ENCODE results near the gene RMND5A. TPM values are rescaled to one million over a fixed set of nuclear protein-coding genes. Genes with fewer than 3 reads are reported as not detected.

RMND5A gene
- total and polyA plus RNA-seq, 7 donors: 17.7 to 90.8 (median 72.4) TPM

DNA sequence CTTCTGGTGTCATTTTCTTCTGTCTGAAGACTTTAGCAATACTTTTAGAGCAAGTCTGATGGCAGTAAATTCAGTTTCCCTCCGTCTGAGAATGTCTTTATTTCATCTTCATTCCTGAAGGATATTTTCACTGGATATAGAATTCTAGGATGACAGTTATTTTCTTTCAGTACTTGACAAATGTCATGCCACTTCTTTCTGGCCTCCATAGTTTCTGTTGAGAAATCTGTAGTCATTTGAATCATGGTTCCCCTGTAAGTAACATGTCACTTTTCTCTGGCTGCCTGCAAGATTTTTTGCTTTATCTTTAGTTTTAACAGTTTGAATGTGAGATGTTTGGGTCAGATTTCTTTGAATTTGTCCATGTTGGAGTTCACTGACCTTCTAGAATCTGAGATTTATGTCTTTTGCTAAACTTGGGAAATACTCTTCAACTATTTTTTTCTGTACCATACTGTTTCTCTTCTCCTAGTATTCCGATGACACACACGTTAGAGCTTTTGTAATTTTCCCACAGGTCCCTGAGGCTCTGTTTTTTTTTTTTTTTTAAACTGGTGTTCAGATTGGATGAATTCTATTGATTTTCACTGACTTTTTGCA lies 30.2 kb downstream of the RMND5A start:
- Histone ChIP-seq H3K36me3 (ENCODE audit: insufficient read depth in 1 of 2, low read depth in 1 of 2) (peaks cover 8 to 31% of the 10 kb centered on the region in 2 donors), H3K27me3 (ENCODE audit: insufficient read depth in 3 of 3, low read length in 2 of 3) (no peaks in the 10 kb centered on the region), H3K4me3 (no peak overlapping the region), H3K4me1 (peaks cover 39% of the 10 kb centered on the region), H3K27ac (no peak overlapping the region), H3K9me3 (peaks cover 8% of the 10 kb centered on the region)
- DNase-seq: no peak
- 79 to 86% (median 86%) methylated on average over 3 of the region's 3 CpGs for WGBS, 3 donors
- ATAC-seq: no peak
- TF ChIP-seq, protein P1, sequence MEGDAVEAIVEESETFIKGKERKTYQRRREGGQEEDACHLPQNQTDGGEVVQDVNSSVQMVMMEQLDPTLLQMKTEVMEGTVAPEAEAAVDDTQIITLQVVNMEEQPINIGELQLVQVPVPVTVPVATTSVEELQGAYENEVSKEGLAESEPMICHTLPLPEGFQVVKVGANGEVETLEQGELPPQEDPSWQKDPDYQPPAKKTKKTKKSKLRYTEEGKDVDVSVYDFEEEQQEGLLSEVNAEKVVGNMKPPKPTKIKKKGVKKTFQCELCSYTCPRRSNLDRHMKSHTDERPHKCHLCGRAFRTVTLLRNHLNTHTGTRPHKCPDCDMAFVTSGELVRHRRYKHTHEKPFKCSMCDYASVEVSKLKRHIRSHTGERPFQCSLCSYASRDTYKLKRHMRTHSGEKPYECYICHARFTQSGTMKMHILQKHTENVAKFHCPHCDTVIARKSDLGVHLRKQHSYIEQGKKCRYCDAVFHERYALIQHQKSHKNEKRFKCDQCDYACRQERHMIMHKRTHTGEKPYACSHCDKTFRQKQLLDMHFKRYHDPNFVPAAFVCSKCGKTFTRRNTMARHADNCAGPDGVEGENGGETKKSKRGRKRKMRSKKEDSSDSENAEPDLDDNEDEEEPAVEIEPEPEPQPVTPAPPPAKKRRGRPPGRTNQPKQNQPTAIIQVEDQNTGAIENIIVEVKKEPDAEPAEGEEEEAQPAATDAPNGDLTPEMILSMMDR (IDR thresholded peaks at IDR 0.05): no peak
- intact Hi-C loops (cut with DNase I): no loop called here

DNA sequence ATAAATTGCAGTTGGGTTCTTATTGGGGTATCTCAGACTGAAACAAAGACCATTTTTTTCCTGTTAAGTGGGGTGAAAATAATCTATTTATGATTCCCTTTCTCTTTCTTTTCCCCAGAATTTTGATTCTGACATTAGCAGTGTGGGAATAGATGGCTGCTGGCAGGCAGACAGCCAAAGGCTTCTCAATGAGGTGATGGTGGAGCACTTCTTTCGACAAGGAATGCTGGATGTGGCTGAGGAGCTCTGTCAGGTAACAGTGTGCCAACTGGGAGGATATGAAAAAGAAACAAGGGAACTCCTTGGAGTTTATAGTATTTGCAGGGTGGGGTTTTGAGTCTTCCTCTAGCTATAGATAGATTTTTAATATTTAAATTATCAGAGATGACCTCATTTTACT lies 31.7 kb downstream of the RMND5A start:
- ATAC-seq (no peak), DNase-seq (no peak)
- intact Hi-C loops (cut with DNase I): no loop called here
- peaks cover 8 to 46% of the 10 kb centered on the region in 2 donors for H3K36me3 ChIP-seq (ENCODE audit: insufficient read depth in 1 of 2, low read depth in 1 of 2)
- TF ChIP-seq, protein P1 (IDR thresholded peaks at IDR 0.05): no peak
- no peaks in the 10 kb centered on the region for H3K27me3 ChIP-seq (ENCODE audit: insufficient read depth in 3 of 3, low read length in 2 of 3)
- no peak overlapping the region for H3K27ac ChIP-seq
- 46 to 67% (median 61%) methylated on average over 1 of the region's 1 CpG for whole genome bisulfite sequencing, 3 donors
- peaks cover 35% of the 10 kb centered on the region for H3K4me1 ChIP-seq
- no peak overlapping the region for H3K4me3 ChIP-seq
- H3K9me3 ChIP-seq: peaks cover 8% of the 10 kb centered on the region

DNA sequence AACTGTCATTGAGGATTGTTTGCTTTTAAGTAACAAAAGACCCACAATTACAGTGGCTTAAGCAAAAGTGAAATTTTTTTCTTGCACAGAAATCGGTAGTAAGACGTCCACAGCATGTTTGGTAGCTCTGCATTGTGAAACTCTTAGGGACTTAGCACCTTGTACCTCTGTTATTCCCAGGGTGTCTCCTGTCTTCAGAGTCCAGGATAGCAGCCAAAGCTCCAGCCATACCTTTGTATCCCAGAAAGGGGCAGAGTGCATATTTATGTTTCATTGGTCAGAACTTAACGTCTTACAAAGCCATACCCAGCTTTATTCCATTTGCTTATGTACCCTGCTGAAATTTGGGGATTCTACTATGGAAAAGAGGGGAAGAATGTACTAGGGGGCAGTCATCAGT lies 32.8 kb downstream of the RMND5A start:
- intact Hi-C loops (cut with DNase I): no loop called here
- no peak overlapping the region for H3K4me3 ChIP-seq
- peaks cover 8 to 47% of the 10 kb centered on the region in 2 donors for H3K36me3 ChIP-seq (ENCODE audit: insufficient read depth in 1 of 2, low read depth in 1 of 2)
- no peaks in the 10 kb centered on the region for H3K27me3 ChIP-seq (ENCODE audit: insufficient read depth in 3 of 3, low read length in 2 of 3)
- no peak for ATAC-seq
- H3K4me1 ChIP-seq: peaks cover 30% of the 10 kb centered on the region
- WGBS, 3 donors: 82 to 94% (median 89%) methylated on average over 3 of the region's 3 CpGs
- H3K9me3 ChIP-seq: peaks cover 8% of the 10 kb centered on the region
- H3K27ac ChIP-seq: no peak overlapping the region
- TF ChIP-seq, protein P1 (IDR thresholded peaks at IDR 0.05): no peak
- DNase-seq: no peak

DNA sequence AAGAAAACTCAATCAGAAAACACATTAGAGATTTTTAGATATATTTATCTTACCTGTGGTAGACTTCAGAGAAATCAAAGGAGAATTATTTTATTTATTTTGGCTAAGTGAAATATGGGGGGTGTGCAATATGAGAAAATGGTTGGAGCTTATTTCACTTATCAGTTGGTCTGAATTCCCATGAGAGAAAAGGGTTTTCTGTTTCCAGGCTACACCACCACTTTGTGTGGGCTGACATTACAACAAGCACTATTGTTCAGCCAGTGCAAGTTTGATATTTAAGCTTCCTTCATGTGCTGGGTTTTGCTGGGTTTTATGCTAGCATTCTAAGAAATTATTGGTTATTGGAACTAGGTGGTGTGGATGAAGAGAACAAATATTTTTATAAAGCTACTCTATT lies 33.5 kb downstream of the RMND5A start:
- H3K9me3 ChIP-seq: peaks cover 8% of the 10 kb centered on the region
- H3K36me3 ChIP-seq (ENCODE audit: insufficient read depth in 1 of 2, low read depth in 1 of 2): peaks cover 8 to 47% of the 10 kb centered on the region in 2 donors
- ATAC-seq (no peak), DNase-seq (no peak)
- H3K4me1 ChIP-seq: peaks cover 25% of the 10 kb centered on the region
- intact Hi-C loops (cut with DNase I): no loop called here
- H3K27ac ChIP-seq: no peak overlapping the region
- TF ChIP-seq, protein P1 (IDR thresholded peaks at IDR 0.05): no peak
- H3K4me3 ChIP-seq: no peak overlapping the region
- no peaks in the 10 kb centered on the region for H3K27me3 ChIP-seq (ENCODE audit: insufficient read depth in 3 of 3, low read length in 2 of 3)

DNA sequence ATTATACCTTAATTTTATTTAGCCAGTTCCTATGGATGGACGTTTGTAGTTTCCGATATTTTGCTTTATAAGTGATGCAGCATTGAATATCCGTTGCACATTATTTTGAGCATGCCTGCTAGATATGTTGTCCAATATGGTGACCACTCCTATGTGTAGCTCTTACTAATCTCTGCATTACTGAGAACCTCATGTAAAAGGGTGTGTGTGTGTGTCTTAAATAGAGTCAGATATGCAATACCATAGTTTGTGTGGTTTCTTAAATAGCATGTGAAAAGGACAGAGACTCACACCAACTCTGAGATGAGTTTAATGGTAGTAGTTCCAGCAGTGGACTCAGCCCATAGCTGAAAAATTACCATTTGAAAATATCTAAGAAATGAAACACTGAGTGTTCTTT lies 38.3 kb downstream of the RMND5A start:
- ATAC-seq (no peak), DNase-seq (no peak)
- Histone ChIP-seq H3K27me3 (ENCODE audit: insufficient read depth in 3 of 3, low read length in 2 of 3) (no peaks in the 10 kb centered on the region), H3K4me3 (no peak overlapping the region), H3K36me3 (ENCODE audit: insufficient read depth in 1 of 2, low read depth in 1 of 2) (peaks cover 4 to 34% of the 10 kb centered on the region in 2 donors), H3K9me3 (no peaks in the 10 kb centered on the region), H3K4me1 (peaks cover 27% of the 10 kb centered on the region), H3K27ac (no peak overlapping the region)
- intact Hi-C loops (cut with DNase I): no loop called here
- WGBS, 3 donors: 82 to 90% (median 84%) methylated on average over 3 of the region's 3 CpGs
- TF ChIP-seq, protein P1 (IDR thresholded peaks at IDR 0.05): no peak

Data from psoas muscle (tissue), 8 donors.